IMR-90 (cell line): ENCODE data around the gene FGFR4.

ENCODE experiments used
- CTCF ChIP-seq: conservative IDR thresholded peaks from 2 replicates; pipeline ENCODE4 v1.5.1; 2012; ENCODE audit warnings: mild to moderate bottlenecking, low read depth, low read length, improper control_type of control experiment
- MAZ ChIP-seq: IDR thresholded peaks from 2 replicates; pipeline ENCODE4 v1.6.1; 2012; ENCODE audit warnings: low read depth, mild to moderate bottlenecking, low read length, improper control_type of control experiment, moderate library complexity, borderline replicate concordance
- MXI1 ChIP-seq: IDR thresholded peaks from 2 replicates; pipeline ENCODE4 v1.6.1; 2012; ENCODE audit warnings: low read depth, mild to moderate bottlenecking, low read length, moderate library complexity, borderline replicate concordance
- POLR2A ChIP-seq: IDR thresholded peaks from 2 replicates; pipeline ENCODE4 v1.6.1; 2012; ENCODE audit warnings: mild to moderate bottlenecking, low read depth, low read length
- RFX5 ChIP-seq: IDR thresholded peaks from 2 replicates; pipeline ENCODE4 v1.8.0; 2012; ENCODE audit warnings: low read depth, mild to moderate bottlenecking, low read length, moderate library complexity
- USF2 ChIP-seq: fragments of 150-350 bp; IDR thresholded peaks from 2 replicates; pipeline ENCODE4 v1.6.1; 2017; ENCODE audit warnings: mild to moderate bottlenecking, antibody characterized with exemption, low read length, low read depth

- TF ChIP-seq POLR2A (no peak), USF2 (no peak), RFX5 (no peak), MXI1 (no peak), CTCF (no peak), MAZ (no peak)
These were observed 43.7 kb downstream of the FGFR4 start for GRCh38 chr5:177130211-177131018.
